Measurements from ENCODE around the gene ZNF558. TPM values are rescaled to one million over a fixed set of nuclear protein-coding genes. Genes with fewer than 3 reads are reported as not detected.
A peak's percentile ranks its signal among the peaks of the same experiment; 100 is the strongest.

Gene ZNF558
- total and polyA plus RNA-seq, 2 of the 8 experiments (the other 6 are each of a cell fraction or from before 2014, with no cell fraction given), result 4.3 to 14.3 TPM

- H3K9me3 ChIP-seq (ENCODE audit: insufficient read depth in 2 of 2, low read depth in 1 of 2, low read length in 1 of 2), result peaks cover 26 to 28% of the 10 kb centered on the region in 2 experiments
- POLR2A ChIA-PET (ENCODE audit: partially characterized antibody), result no interaction called here
Measured at GRCh38 chr19:8835877-8836276, 3.8 kb upstream of the ZNF558 start.

More at GRCh38 chr19:8835877-8836276, 3.8 kb upstream of the ZNF558 start:
- Histone ChIP-seq H3K79me1 (ENCODE audit: low read depth, low read length) (no peaks in the 10 kb centered on the region), H3K4ac (replicated peaks; ENCODE audit: insufficient read length, low read depth, low read length) (no peak overlapping the region), H4K8ac (ENCODE audit: extremely low read depth, insufficient read depth, low read length) (no peak overlapping the region), H3K56ac (replicated peaks; ENCODE audit: insufficient read length, low read depth, low read length) (no peak overlapping the region), H2AFZ (ENCODE audit: low read length) (no peak overlapping the region), H2AK5ac (ENCODE audit: low read depth, low read length) (no peak overlapping the region), H3K23me2 (ENCODE audit: low read depth, low read length) (no peaks in the 10 kb centered on the region; the same call in 1 of the 2 replicates), H2BK120ac (replicated peaks; ENCODE audit: low read depth, low read length) (no peak overlapping the region), H4K5ac (ENCODE audit: insufficient read length, low read depth, low read length) (no peak overlapping the region), H3K14ac (ENCODE audit: insufficient read length) (no peak overlapping the region), H3K9ac (replicated peaks in 1 of 4; ENCODE audit: extremely low read depth in 1 of 4, low read depth in 3 of 4, low read length in 3 of 4) (no peak overlapping the region), H4K91ac (replicated peaks; ENCODE audit: insufficient read length, low read length) (no peak overlapping the region), H3K79me2 (ENCODE audit: control insufficient read depth in 1 of 2, insufficient read depth in 2 of 2, low read length in 2 of 2) (no peaks in the 10 kb centered on the region), H3K4me2 (ENCODE audit: insufficient read depth in 1 of 2, low read depth in 2 of 2, low read length in 2 of 2) (no peak overlapping the region), H3K36me3 (ENCODE audit: control insufficient read depth in 2 of 4, insufficient read depth in 4 of 4, low read length in 3 of 4) (no peaks in the 10 kb centered on the region), H2BK12ac (ENCODE audit: low read depth, low read length) (no peak overlapping the region), H3K27me3 (replicated peaks in 1 of 4; ENCODE audit: control insufficient read depth in 3 of 4, extremely low read depth in 1 of 4, insufficient read depth in 3 of 4, low read length in 3 of 4) (no peaks in the 10 kb centered on the region), H3K4me1 (replicated peaks in 1 of 4; ENCODE audit: control insufficient read depth in 3 of 4, insufficient read depth in 4 of 4, low read length in 3 of 4) (no peaks in the 10 kb centered on the region), H2BK20ac (ENCODE audit: low read length) (no peak overlapping the region), H4K20me1 (replicated peaks in 1 of 2; ENCODE audit: control insufficient read depth in 1 of 2, insufficient read depth in 2 of 2, low read length in 2 of 2) (no peaks in the 10 kb centered on the region), H3K23ac (ENCODE audit: insufficient read length) (no peak overlapping the region), H2BK15ac (ENCODE audit: low read length) (no peak overlapping the region), H3K4me3 (ENCODE audit: extremely low read depth in 1 of 4, insufficient read depth in 2 of 4, low read depth in 3 of 4, low read length in 4 of 4) (no peak overlapping the region), H3K27ac (ENCODE audit: low read depth, low read length) (no peak overlapping the region), H3K18ac (ENCODE audit: extremely low read depth, low read length) (no peak overlapping the region), H2BK5ac (ENCODE audit: low read depth, low read length) (no peak overlapping the region)
- 96 to 100% methylated on average over 2 to 3 of the region's 3 CpGs for whole genome bisulfite sequencing, 2 experiments (ENCODE audit: extremely low coverage in 1 of 2, insufficient coverage in 1 of 2, insufficient read length in 1 of 2, insufficient replicate concordance in 2 of 2, low coverage in 1 of 2, low lambda C conversion rate in 2 of 2, missing lambda C conversion rate in 1 of 2)
- TF ChIP-seq CEBPB (IDR thresholded peaks at IDR 0.05; ENCODE audit: low read depth, low read length) (peak; percentile 91), TAF7 (optimal IDR thresholded peaks at IDR 0.05; ENCODE audit: borderline replicate concordance, low read depth, low read length) (no peak)
- DNase-seq (ENCODE audit: low read depth in 1 of 2, low spot score in 2 of 2) (no peak), FAIRE-seq (no peak)
- CTCF ChIA-PET (ENCODE audit: partially characterized antibody), result no interaction called here
